Measurements from ENCODE around the gene USP36.

GRCh38 chr17:78791840-78792709, 48.5 kb downstream of the USP36 start:
- TF ChIP-seq EP300 (IDR thresholded peaks at IDR 0.05) (no peak), POLR2A (IDR thresholded peaks at IDR 0.05) (no peak), CTCF (IDR thresholded peaks at IDR 0.05) (no peak), POLR2AphosphoS5 (IDR thresholded peaks at IDR 0.05) (no peak)
